Lower leg skin (tissue), 4 donors: ENCODE results near the gene TSPAN33. TPM values are rescaled to one million over a fixed set of nuclear protein-coding genes. Genes with fewer than 3 reads are reported as not detected.

Source experiments
- DNase-seq, 2 donors: peaks; one replicate each; pipeline ENCODE4 v3.0.0-alpha.2; 2019; ENCODE audit warnings: low spot score in 2 of 2
- H3K4me3 ChIP-seq: fragments of 200-600 bp; sonication (generic); 2 replicates; pipeline ENCODE4 v1.5.1; 2017; ENCODE audit warnings: mild to moderate bottlenecking, low read depth; ENCODE audit not compliant: poor library complexity, severe bottlenecking
- CTCF ChIP-seq, 3 donors: fragments of 450-650 bp; IDR thresholded peaks; one replicate each; pipeline ENCODE4 v1.5.1; 2016; ENCODE audit warnings: antibody characterized with exemption in 3 of 3, mild to moderate bottlenecking in 3 of 3, moderate library complexity in 2 of 3
- POLR2A ChIP-seq, 2 donors: fragments of 450-650 bp; IDR thresholded peaks; one replicate each; pipeline ENCODE4 v1.6.1; 2016 to 2017; ENCODE audit warnings: antibody characterized with exemption in 2 of 2, mild to moderate bottlenecking in 1 of 2, moderate library complexity in 1 of 2
- WGBS, 2 donors: methylation state at CpG; one replicate each; pipeline ENCODE4 v1.1.5; 2018; 5-methylcytosine and 5-hydroxymethylcytosine counted together
- intact Hi-C: fragments of 100-400 bp; cut with DNase I; formaldehyde crosslinking; loops from one replicate; pipeline ENCODE4 v1.15.0; 2023; ENCODE audit warnings: low total_unique reads
- total RNA-seq, 4 donors: library from RNA; depleted of rRNA; stranded (reverse); fragments of >200 nt; gene quantifications; one replicate each; pipeline ENCODE4 v1.1.0, GENCODE V29; 2016

Gene TSPAN33
- total RNA-seq, 4 donors from 2014 or later = 7.4 to 13.4 (median 9.9) TPM

GRCh38 chr7:129162732-129163131, 18.2 kb downstream of the TSPAN33 start:
- H3K4me3 ChIP-seq = no peak overlapping the region
- TF ChIP-seq POLR2A (IDR thresholded peaks at IDR 0.05) = no peak
- no peak for TF ChIP-seq CTCF (IDR thresholded peaks at IDR 0.05)
- intact Hi-C loops = no loop called here
- WGBS, 2 donors = 85 to 88% methylated on average over 5 of the region's 5 CpGs
- DNase-seq = no peak

GRCh38 chr7:129163875-129164544, 19.5 kb downstream of the TSPAN33 start:
- no peak for DNase-seq
- H3K4me3 ChIP-seq = no peak overlapping the region
- TF ChIP-seq CTCF (IDR thresholded peaks at IDR 0.05) (no peak), POLR2A (IDR thresholded peaks at IDR 0.05) (no peak)
- 47 to 52% methylated on average over 11 of the region's 11 CpGs for WGBS, 2 donors
- intact Hi-C loops = no loop called here

GRCh38 chr7:129166745-129167144, 22.2 kb downstream of the TSPAN33 start:
- no peak overlapping the region for H3K4me3 ChIP-seq
- 89 to 92% methylated on average over 4 of the region's 4 CpGs for WGBS, 2 donors
- no peak for DNase-seq
- TF ChIP-seq CTCF (IDR thresholded peaks at IDR 0.05) (no peak), POLR2A (IDR thresholded peaks at IDR 0.05) (no peak)
- intact Hi-C loops = loop anchor here (2.0 kb wide), 1 partner anchor 44 kb away; no protein-coding TSS in a partner anchor

GRCh38 chr7:129167817-129168216, 23.3 kb downstream of the TSPAN33 start:
- intact Hi-C loops = loop anchor here (2.0 kb wide), 1 partner anchor 43 kb away; no protein-coding TSS in a partner anchor
- WGBS, 2 donors = 65 to 81% methylated on average over 4 of the region's 4 CpGs
- TF ChIP-seq POLR2A (IDR thresholded peaks at IDR 0.05) (no peak), CTCF (IDR thresholded peaks at IDR 0.05) (no peak)
- H3K4me3 ChIP-seq = no peak overlapping the region
- no peak for DNase-seq

GRCh38 chr7:129168231-129169021, 23.9 kb downstream of the TSPAN33 start:
- WGBS, 2 donors = 26 to 33% methylated on average over 20 of the region's 20 CpGs
- intact Hi-C loops = no loop called here
- DNase-seq = no peak
- no peak overlapping the region for H3K4me3 ChIP-seq
- TF ChIP-seq CTCF (IDR thresholded peaks at IDR 0.05) = no peak
- TF ChIP-seq POLR2A (IDR thresholded peaks at IDR 0.05) = no peak
